Spleen (tissue), 11 donors: ENCODE results near the gene TYSND1. TPM values are rescaled to one million over a fixed set of nuclear protein-coding genes. Genes with fewer than 3 reads are reported as not detected.

Experiments
- DNase-seq: peaks from one replicate; pipeline ENCODE4 v3.0.0-alpha.2; 2020
- H3K27ac ChIP-seq, 8 donors: fragments of 200-600 bp; sonication (generic) in 7 of 8; 1 replicate in 4 of 8; 2 replicates in 4 of 8; pipeline versions ENCODE4 v1.5.0 to v1.8.0; 2016 to 2021; ENCODE audit warnings: inconsistent platforms in 4 of 8, mild to moderate bottlenecking in 4 of 8, moderate library complexity in 1 of 8
- H3K27me3 ChIP-seq, 7 donors: fragments of 200-600 bp; sonication (generic) in 6 of 7; replicated peaks in 1 of 7; 1 replicate in 4 of 7; 2 replicates in 3 of 7; pipeline versions ENCODE4 v1.5.0 to v1.8.0; 2016 to 2021; ENCODE audit warnings: inconsistent platforms in 3 of 7, mild to moderate bottlenecking in 1 of 7
- H3K36me3 ChIP-seq, 6 donors: fragments of 200-600 bp; sonication (generic) in 5 of 6; 1 replicate in 4 of 6; 2 replicates in 2 of 6; pipeline versions ENCODE4 v1.5.0 to v1.8.0; 2016 to 2021; ENCODE audit warnings: inconsistent platforms in 2 of 6
- H3K4me1 ChIP-seq, 6 donors: fragments of 200-600 bp; sonication (generic) in 5 of 6; 1 replicate in 3 of 6; 2 replicates in 3 of 6; pipeline versions ENCODE4 v1.5.0 to v1.8.0; 2016 to 2021; ENCODE audit warnings: inconsistent platforms in 3 of 6
- H3K4me3 ChIP-seq, 8 donors: fragments of 200-600 bp; sonication (generic) in 7 of 8; 1 replicate in 4 of 8; 2 replicates in 4 of 8; pipeline versions ENCODE4 v1.5.0 to v1.8.0; 2016 to 2021; ENCODE audit warnings: inconsistent platforms in 4 of 8, mild to moderate bottlenecking in 4 of 8, moderate library complexity in 2 of 8
- H3K9me3 ChIP-seq, 8 donors: fragments of 200-600 bp; sonication (generic) in 7 of 8; 1 replicate in 4 of 8; 2 replicates in 4 of 8; pipeline versions ENCODE4 v1.5.0 to v1.8.0; 2016 to 2021; ENCODE audit warnings: inconsistent platforms in 4 of 8
- POLR2A ChIP-seq, 3 donors: fragments of 450-650 bp; IDR thresholded peaks; one replicate each; pipeline ENCODE4 v1.5.1; 2017; ENCODE audit warnings: antibody characterized with exemption in 3 of 3, mild to moderate bottlenecking in 1 of 3
- POLR2AphosphoS5 ChIP-seq, 3 donors: sonication (generic); formaldehyde crosslinking; IDR thresholded peaks; one replicate each; pipeline ENCODE4 v1.5.1; 2017; ENCODE audit warnings: antibody characterized with exemption in 3 of 3
- WGBS, 5 donors: extraction: QIAGEN DNeasy Blood & Tissue Kit in 3 of 5; methylation state at CpG; one replicate each; pipeline versions ENCODE4 v1.1.5 to v1.1.7; 2013 to 2018; 5-methylcytosine and 5-hydroxymethylcytosine counted together
- intact Hi-C: fragments of 100-400 bp; cut with DNase I; formaldehyde crosslinking; loops from one replicate; pipeline ENCODE4 v1.15.0; 2023; ENCODE audit warnings: low total_unique reads
- polyA plus RNA-seq, 3 donors: library from polyadenylated mRNA; stranded (reverse); fragments of 200-250 nt; gene quantifications; one replicate each; pipeline ENCODE4 v1.2.1, GENCODE V29; 2013
- total RNA-seq, 7 donors: library from RNA; depleted of rRNA in 3 of 7; stranded (reverse); fragments of >200 nt in 3 of 7; fragmentation: NEBNext Ultra II Directional in 4 of 7; extraction: Animal tissue kit (Norgen Biotek cat#: 25700) in 4 of 7; gene quantifications; one replicate each; pipeline versions ENCODE4 v1.1.0 to v1.2.1, GENCODE V29; 2016 to 2021
- TF ChIP-seq, protein P1 (sequence below), 11 experiments: fragments of 200-600 bp in 7 of 11; fragments of 450-650 bp in 4 of 11; sonication (generic) in 4 of 11; IDR thresholded peaks in 8 of 11; conservative IDR thresholded peaks in 3 of 11; 1 replicate in 7 of 11; 2 replicates in 4 of 11; pipeline versions ENCODE4 v1.4.0 to v1.8.0; 2016 to 2021; ENCODE audit warnings: antibody characterized with exemption in 11 of 11, inconsistent platforms in 4 of 11, mild to moderate bottlenecking in 1 of 11
- donor health status: healthy with polysubstance abuse.
- donor health status: DM: no; HTN: no; CAD: no; lungs with moderate emphysema.
- donor health status: DM: no; HTN: no; CAD: no.
- donor health status: Bipolar disorder and iron deficiency.
- donor health status: healthy.
- donor health status: DM: no; HTN: no; CAD: no.
- donor health status: DM: yes; HTN: yes; CAD: no.

TYSND1 gene
- total and polyA plus RNA-seq, 10 donors, result 14.1 to 20.9 (median 16.9) TPM

DNA sequence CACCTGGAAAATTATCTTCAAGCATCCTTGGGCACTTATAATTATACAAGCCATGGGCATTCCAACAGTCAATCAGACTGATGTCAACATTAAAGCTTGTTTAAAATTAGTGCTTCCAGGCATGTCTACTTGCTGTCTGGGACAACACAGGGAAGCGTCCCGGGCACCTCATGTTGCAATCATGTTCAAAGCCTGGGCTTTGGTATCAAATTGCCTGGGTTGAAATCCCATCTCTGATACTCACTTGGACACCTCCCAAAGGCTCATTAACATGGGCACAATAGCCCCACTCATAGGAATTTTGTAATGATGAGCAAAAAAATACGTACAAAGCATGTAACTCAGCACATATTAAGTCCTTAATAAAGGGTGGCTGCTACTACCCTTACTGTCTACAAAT, 28.3 kb downstream of the TYSND1 start:
- DNase-seq, result peak; percentile 6
- no peaks in the 10 kb centered on the region for H3K9me3 ChIP-seq
- peaks cover 0 to 13% (median 7%) of the 10 kb centered on the region in 6 donors for H3K4me1 ChIP-seq
- no peaks in the 10 kb centered on the region for H3K27me3 ChIP-seq
- WGBS, 5 donors, result 85 to 97% (median 94%) methylated on average over 3 of the region's 3 CpGs
- no peak overlapping the region for H3K27ac ChIP-seq
- H3K4me3 ChIP-seq, result no peak overlapping the region
- peaks cover 0 to 77% (median 17%) of the 10 kb centered on the region in 6 donors for H3K36me3 ChIP-seq
- no peak for TF ChIP-seq POLR2A (IDR thresholded peaks at IDR 0.05)
- no peak for TF ChIP-seq POLR2AphosphoS5 (IDR thresholded peaks at IDR 0.05)
- TF ChIP-seq, protein P1, sequence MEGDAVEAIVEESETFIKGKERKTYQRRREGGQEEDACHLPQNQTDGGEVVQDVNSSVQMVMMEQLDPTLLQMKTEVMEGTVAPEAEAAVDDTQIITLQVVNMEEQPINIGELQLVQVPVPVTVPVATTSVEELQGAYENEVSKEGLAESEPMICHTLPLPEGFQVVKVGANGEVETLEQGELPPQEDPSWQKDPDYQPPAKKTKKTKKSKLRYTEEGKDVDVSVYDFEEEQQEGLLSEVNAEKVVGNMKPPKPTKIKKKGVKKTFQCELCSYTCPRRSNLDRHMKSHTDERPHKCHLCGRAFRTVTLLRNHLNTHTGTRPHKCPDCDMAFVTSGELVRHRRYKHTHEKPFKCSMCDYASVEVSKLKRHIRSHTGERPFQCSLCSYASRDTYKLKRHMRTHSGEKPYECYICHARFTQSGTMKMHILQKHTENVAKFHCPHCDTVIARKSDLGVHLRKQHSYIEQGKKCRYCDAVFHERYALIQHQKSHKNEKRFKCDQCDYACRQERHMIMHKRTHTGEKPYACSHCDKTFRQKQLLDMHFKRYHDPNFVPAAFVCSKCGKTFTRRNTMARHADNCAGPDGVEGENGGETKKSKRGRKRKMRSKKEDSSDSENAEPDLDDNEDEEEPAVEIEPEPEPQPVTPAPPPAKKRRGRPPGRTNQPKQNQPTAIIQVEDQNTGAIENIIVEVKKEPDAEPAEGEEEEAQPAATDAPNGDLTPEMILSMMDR (IDR thresholded peaks at IDR 0.05 in 8 of 11, conservative IDR thresholded peaks at IDR 0.05 in 3 of 11), result no peak
- intact Hi-C loops, result no loop called here

DNA sequence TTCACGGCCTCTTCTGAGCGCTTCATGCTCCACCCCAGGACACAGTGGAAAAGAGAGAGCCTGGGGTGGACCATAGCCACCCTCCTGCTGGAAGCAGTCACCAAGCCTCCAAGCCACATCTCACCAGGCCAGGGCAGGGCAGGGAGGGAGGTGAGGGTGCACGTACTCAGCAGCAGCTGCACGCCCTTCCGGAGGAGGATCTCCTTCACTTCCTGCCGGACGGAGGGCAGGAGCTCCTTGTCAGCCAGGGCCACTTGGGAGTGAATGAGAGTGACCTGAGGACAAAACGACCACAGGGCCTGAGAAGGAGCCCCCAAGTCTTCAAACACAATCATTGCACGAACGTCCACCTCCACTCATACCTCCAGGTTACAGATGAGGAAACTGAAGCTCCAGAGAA, 28.9 kb downstream of the TYSND1 start:
- H3K27me3 ChIP-seq, result no peaks in the 10 kb centered on the region
- 72 to 84% (median 79%) methylated on average over 6 to 10 of the region's 10 CpGs for WGBS, 5 donors
- peaks cover 0 to 77% (median 22%) of the 10 kb centered on the region in 6 donors for H3K36me3 ChIP-seq
- no peaks in the 10 kb centered on the region for H3K9me3 ChIP-seq
- no peak overlapping the region for H3K27ac ChIP-seq
- intact Hi-C loops, result no loop called here
- no peak overlapping the region for H3K4me3 ChIP-seq
- DNase-seq, result peak; percentile 64
- TF ChIP-seq POLR2AphosphoS5 (IDR thresholded peaks at IDR 0.05) (no peak), POLR2A (IDR thresholded peaks at IDR 0.05) (no peak)
- TF ChIP-seq, protein P1 (IDR thresholded peaks at IDR 0.05 in 8 of 11, conservative IDR thresholded peaks at IDR 0.05 in 3 of 11), result no peak
- peaks cover 0 to 13% (median 7%) of the 10 kb centered on the region in 6 donors for H3K4me1 ChIP-seq

DNA sequence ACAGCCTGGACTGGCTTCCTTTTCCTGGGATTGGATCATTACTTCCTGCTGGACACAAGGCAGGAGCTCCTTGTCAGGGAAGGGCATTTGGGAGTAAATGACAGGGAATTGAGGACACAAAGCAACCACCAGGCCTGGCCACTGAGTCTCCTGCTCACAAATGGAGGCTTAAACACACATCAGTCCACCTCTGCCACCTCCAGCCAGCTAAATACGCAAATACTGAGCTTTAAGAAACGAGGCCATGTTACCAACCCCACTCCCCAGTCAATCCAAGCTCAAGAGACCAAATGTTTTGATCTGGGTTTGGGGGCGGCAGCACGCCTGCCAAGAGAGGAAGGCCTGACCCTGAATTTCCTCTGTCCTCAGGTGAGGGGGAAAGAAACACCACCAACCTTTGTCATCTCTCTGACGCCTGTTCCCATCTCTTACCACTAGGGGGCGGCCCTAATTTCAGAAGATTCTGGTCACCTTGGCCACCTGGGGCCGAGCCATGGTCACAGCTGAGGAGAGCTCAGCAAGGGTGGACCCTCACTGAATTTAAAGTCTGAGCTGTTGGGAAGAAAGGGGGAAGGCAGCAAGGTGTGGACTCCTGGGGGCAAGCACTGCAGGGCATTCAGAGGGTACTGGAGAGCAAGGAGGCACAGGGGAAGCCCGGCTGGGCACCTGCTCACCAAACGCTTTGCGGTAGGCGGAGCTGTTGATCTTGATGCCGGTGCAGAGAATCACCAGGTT, 30.4 kb downstream of the TYSND1 start:
- TF ChIP-seq POLR2AphosphoS5 (IDR thresholded peaks at IDR 0.05) (no peak), POLR2A (IDR thresholded peaks at IDR 0.05) (no peak)
- TF ChIP-seq, protein P1 (IDR thresholded peaks at IDR 0.05 in 8 of 11, conservative IDR thresholded peaks at IDR 0.05 in 3 of 11), result peak; percentile 67 to 90 (median 81)
- Histone ChIP-seq H3K4me1 (peaks cover 0 to 13% (median 7%) of the 10 kb centered on the region in 6 donors), H3K4me3 (no peak overlapping the region), H3K36me3 (peaks cover 0 to 84% (median 34%) of the 10 kb centered on the region in 6 donors), H3K27me3 (no peaks in the 10 kb centered on the region), H3K9me3 (no peaks in the 10 kb centered on the region), H3K27ac (no peak overlapping the region)
- intact Hi-C loops, result no loop called here
- WGBS, 5 donors, result 44 to 50% (median 46%) methylated on average over 12 of the region's 12 CpGs
- peak; percentile 76 for DNase-seq

DNA sequence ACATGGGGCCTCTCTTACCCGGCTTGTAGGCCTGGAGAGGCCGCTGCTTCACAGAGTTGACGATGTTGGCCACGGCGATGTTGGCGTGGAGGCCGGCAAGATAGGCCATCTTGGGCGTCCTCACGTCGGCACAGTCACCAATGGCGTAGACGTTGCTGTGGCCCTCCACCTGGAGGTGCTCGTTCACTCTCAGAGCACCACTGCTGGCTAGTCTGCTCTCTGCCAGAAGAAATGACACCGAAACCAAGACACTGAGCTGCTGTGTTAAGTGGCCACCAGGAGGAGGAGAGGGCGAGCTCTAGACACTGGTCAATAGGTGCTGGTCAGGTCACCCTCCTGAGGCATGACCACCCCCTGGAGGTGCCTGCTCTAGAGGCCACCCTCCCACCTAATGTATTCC, 31.6 kb downstream of the TYSND1 start:
- 87 to 100% (median 97%) methylated on average over 3 to 15 of the region's 15 CpGs for WGBS, 5 donors
- peaks cover 0 to 13% (median 7%) of the 10 kb centered on the region in 6 donors for H3K4me1 ChIP-seq
- no peak overlapping the region for H3K27ac ChIP-seq
- no peaks in the 10 kb centered on the region for H3K9me3 ChIP-seq
- no peaks in the 10 kb centered on the region for H3K27me3 ChIP-seq
- H3K4me3 ChIP-seq, result no peak overlapping the region
- intact Hi-C loops, result no loop called here
- peaks cover 0 to 86% (median 32%) of the 10 kb centered on the region in 6 donors for H3K36me3 ChIP-seq
- TF ChIP-seq, protein P1 (IDR thresholded peaks at IDR 0.05 in 8 of 11, conservative IDR thresholded peaks at IDR 0.05 in 3 of 11), result no peak
- TF ChIP-seq POLR2A (IDR thresholded peaks at IDR 0.05) (no peak), POLR2AphosphoS5 (IDR thresholded peaks at IDR 0.05) (no peak)
- DNase-seq, result peak; percentile 66
